Measurements from ENCODE around the gene NKX6-1.

- TF ChIP-seq CTCF (IDR thresholded peaks at IDR 0.05): no peak
- no peak for TF ChIP-seq POLR2AphosphoS5 (IDR thresholded peaks at IDR 0.05)
Measured at GRCh38 chr4:84496331-84496705, 2.8 kb downstream of the NKX6-1 start.
